HG02571 (cell line): ENCODE results near the gene POLD2.
"Not testable (repeated sequence)": the region's sequence is repeated elsewhere in the genome, so short reads cannot be mapped to it uniquely, and the experiment has no call there.

ENCODE experiments used
- ATAC-seq: cut with Tn5 transposase; IDR thresholded peaks from one replicate; pipeline ENCODE4 v1.9.1; 2021; ENCODE audit warnings: mild to moderate bottlenecking, moderate library complexity; ENCODE audit not compliant: unreplicated experiment

The POLD2 gene

GRCh38 chr7:44123190-44124003, at the start of gene POLD2:
TSS of gene POLD2 (minus strand) at chr7:44123548. CDS start at chr7:44122053, 1,495 bp downstream.
- peak; percentile 99 for ATAC-seq

- no peak for ATAC-seq
Measured at GRCh38 chr7:44172803-44173424, 49.6 kb upstream of the POLD2 start.

GRCh38 chr7:44172352-44172751, 49.0 kb upstream of the POLD2 start:
- no peak for ATAC-seq

- ATAC-seq, result not testable (repeated sequence)
Measured at GRCh38 chr7:44171901-44172300, 48.6 kb upstream of the POLD2 start.

DNA sequence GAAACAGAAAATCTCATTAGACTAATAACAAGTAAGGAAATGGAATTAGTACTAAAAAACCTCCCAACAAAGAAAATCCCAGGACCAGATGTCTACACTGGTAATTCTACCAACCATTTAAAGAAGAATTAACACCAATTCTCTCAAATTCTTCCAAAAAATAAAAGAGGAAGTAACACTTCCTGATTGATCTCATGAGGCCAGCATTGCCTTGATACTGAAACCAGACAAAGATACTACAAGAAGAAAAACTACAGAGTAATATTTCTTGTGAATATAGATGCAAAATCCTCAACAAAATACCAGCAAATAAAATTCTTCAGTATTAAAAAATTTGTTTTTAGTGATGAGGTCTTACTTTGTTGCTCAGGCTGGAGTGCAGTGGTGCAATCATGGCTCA, 44.6 kb upstream of the POLD2 start:
- ATAC-seq, result no peak

DNA sequence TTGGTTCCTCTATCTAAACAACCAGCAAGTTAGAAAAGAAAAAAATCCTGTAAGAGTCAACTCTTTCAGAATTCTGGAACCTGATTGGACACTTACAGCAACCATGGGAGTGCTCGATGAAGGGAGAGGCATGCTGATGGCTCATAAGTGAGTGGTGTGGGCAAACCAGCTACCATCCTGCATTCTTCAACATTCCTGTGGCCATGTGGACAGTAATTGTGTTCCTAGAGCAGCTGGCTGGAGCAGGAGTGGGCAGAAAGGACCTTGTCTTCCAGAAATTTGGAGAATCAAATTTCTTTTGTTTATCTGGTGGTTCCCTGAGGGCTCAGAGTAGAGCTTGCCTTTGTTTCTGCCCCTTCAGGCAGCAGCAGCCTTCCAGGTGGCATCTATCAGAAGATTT, 40.2 kb upstream of the POLD2 start:
- ATAC-seq, result no peak

DNA sequence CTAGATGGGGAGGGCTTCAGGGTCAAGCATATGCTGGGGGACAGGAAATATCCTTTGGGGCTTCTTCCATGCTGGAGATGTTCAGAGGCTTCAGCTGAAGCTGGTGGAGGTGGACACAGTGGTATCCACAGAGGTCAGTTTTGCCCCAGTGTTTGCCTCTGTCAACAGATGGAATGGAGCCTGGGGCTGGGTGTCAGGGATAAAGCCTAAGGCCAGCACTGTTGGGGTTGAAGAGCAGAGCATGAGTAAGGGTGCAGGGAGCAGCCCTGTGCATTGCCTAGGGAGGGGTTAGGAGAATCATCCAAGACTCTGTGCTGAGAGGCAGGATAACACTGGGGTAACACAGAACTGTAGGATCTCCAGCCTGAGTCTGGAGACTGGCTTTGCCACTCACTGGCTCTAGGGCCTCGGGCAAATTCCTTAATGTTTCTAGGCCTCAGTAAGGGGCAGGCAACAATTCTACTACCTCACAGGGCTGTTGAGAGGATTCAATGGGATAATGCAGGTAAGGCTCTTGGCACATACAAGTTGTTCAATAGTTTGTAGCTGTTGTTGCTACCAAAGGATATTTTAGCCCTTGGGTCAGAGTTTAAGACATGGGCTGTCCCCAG, 39.5 kb upstream of the POLD2 start:
- no peak for ATAC-seq

- ATAC-seq, result no peak
Measured at GRCh38 chr7:44162179-44162578, 38.8 kb upstream of the POLD2 start.

DNA sequence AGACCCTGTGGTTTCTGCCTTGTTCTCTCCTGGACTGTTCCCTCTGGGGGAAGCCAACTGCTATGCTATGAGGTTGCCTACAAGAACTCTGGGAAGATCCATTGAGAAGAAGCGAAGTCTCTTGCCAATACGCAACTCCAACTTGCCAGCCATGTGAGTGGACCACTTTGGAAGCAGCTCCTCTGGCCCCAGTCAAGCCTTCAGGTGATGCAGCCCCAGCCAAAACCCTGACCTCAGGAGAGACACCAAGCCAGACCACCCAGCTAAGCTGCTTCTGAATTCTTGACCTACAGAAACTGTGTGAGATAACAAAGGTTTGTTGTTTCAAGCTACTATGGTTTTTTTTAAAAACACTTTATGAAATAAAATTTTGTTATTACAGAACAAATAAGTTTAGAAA, 38.0 kb upstream of the POLD2 start:
- no peak for ATAC-seq

- ATAC-seq, result no peak
Measured at GRCh38 chr7:44159824-44160630, 36.7 kb upstream of the POLD2 start.

DNA sequence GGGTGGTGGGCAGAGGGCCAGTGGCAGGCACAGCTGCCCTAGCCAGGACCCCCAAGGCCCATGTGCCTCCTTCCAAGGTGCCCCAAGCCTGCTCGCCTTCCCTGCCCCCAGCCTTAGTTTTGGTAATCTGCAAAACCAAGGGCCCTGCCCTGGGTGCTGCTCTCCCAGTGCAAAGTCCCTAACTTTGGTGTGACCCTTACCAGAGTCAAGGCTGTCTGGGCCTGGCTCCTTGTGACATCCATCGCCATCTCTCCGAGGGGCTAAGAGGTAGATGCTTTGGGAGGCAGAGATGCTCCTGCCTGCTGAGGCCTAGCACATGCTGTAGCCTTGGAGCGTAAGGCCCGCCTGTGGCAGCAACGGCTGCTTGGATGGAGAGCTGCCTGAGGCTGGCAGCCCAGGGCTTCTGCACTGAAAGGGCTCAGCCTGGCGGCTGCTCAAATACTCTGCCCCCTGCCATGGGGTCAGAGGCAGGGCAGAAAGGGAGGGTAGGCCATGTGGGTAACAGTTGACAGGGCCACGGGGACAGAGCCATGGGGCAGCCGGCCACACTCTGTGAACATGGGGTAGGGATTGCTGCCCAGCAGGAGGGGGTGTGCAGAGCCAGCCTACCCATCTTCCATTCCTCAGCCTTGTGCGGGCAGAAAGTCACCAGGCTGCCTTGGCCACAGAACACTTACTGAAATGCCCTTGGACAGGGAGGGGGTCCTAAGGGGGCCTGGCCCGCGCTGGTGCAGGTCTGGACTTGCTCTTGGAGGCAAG, 35.7 kb upstream of the POLD2 start:
- no peak for ATAC-seq

DNA sequence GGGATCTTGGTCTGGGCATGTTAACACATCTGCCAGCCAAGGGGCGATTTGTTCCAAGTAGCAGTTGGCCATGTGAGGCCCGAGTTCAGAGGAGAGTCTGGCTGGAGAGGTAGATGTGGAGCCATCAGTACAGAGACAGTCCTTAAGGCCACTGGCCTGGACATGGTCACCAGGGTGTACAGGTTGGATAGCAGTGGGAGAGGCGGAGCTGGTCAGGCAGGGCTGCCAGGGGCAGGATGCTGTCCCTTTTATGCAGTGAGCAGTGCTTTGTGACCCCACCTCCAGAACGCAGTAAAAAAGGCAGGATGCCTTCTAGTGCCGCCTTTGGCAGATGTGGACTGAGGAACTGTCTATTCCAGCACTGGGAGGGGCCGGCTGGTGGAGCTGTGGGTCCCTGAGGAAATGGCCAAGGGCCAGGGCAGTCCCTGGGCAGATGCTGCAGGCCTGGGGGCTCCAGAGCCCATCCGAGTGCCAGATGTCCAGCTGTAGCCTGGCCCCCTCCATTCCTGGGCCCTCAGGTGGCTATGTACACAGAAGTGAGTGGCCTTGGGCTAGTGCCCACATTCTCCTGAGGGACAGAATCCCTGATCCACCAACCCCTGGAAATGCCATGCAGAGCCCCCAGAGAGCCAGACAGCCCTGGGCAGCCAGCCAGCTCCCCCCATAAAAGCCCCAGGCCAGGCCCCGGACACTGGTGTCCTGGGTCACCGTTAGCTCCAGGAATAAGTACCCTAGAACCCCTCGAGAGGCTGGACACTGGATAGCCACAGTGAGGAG, 34.9 kb upstream of the POLD2 start:
- no peak for ATAC-seq

DNA sequence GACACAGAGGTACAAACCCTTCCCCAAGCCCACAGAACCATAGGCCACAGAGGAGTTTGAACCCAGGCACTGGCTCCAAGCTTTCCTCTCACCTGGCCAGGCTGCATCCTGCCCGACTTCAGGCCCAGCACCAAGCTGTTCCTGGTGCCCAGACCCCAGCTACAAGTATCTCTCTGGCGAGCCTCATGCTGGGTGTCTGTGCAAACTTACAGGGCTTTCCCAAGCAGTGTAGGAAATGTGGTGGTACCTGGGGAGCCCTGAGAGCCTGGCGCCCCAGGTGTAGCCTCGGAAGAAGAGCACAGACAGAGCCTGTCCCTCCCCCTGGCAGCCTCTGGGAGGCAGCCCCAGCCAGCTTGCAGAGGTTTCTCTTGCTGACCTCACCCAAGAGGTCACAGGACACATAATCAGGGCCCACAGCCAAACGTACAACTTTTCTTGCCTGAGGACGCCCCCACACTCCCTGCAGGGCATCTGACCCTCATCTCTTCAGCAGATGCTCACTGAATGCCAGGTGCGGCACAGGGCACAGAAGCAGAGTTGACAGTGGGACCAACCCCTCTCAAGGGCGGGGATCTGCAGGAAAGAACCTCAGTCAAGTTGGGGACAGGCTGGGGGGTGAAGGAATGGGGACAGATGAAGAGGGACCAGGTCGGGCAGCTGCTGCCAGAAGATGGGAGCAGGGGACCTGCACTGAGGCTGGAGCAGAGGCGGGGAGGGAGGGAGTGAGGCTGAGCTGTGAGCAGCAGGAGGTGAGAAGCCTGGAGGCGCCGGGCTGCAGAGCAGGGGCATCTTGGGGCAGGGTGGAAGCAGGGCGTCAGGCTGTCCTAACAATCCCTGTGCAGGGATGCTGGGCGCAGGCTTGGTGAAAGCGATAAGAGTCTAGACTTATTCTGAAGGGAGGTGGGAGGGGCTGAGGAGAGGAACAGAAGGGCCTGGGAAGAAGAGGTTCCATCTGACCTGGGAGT, 34.0 kb upstream of the POLD2 start:
- no peak for ATAC-seq

DNA sequence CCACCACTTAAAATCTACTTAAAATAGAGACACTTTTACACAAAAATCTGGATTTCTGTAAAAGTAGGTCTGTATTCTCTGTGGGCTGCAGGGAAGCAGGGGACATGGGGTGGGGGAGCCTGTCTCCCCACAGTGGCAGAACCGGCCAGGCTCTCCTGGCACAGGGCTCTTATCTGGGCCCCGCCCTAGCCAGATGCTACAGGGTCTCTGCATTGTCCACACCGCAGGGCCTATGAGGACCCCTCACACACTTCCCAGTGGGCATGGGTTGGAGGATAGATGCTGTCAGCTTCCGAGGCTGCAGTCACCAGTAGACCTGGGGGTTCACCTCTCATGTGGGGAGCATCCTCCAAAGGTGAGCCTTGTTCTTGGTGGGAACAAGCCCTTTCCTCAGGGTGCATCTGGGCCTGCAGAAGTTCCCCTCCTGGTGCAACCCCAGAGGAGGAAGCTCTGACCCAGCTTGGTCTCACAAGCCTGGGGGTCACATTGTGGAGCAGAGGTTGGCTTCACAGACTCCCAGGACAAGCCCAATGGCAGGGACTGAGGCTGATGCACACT, 33.2 kb upstream of the POLD2 start:
- ATAC-seq, result no peak

DNA sequence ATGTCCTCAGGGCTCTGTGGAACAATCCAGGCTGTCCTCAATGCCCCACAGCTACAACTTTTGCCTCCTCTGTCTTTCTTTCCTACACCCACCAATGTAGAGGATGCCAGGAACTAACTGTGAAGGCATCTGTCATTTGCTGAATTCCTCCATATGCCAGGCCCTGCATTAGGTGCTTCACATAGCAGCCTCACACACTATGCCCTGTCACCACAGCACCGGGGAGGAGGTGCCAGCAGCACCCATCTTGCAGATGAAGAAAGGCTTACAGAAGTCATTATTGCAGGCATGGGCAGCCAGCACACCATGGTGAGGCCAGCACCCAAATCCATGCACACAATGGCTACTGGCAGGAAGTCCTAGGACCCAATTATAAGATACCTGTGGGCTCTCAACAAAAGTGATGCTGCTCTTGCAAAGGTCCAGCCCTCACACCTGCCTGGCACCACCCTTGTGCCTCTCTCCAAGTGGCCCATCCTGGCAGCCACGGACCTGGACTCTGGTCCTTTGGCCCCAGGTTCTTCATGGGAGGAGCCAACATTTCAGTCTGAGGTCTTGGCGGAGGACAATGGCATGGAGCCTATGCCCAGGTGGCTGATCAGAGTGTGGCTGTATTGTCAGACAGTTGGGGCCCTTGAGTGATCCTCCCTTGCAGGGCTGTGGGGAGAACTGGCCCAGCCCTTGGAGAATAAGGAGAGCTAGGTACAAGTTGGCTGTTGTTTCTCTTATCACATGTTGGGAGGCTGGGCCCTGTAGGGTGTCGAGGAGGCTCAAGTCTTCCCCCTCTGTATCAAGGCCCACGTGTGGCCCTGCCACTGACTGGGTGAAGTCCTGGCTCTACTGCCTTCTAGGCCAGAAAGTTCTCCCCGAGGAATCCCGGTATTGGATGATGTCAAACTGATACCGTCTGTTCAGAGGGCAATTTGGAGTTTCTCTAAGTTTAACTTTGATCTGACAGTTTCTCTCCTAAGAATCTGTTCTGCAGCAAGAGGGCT, 32.1 kb upstream of the POLD2 start:
- ATAC-seq, result no peak

- ATAC-seq, result no peak
Measured at GRCh38 chr7:44154703-44155102, 31.4 kb upstream of the POLD2 start.

DNA sequence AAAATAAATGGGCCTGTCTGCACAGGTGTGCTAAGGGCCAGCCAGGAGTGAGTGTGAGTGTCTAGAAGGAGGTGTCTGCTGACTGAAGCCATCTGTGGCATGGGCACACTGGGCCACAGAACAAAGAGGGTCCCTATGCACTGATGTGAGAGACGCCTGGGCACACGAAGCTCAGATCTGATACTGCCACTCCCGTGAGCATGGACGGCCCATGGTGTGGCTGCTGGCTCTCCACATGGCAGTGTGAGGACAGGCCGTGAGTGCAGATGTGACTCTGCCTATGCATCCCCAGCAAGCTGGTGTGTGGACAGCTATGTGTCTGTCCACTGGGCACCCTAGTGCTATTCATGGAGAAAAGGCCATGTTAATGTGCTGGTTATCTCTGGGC, 30.6 kb upstream of the POLD2 start:
- no peak for ATAC-seq
